HG03095 (cell line): ENCODE data around the gene PIK3C2A.

Source experiments
- ATAC-seq: cut with Tn5 transposase; IDR thresholded peaks from one replicate; pipeline ENCODE4 v1.9.1; 2021; ENCODE audit warnings: moderate library complexity; ENCODE audit not compliant: unreplicated experiment

Gene PIK3C2A

GRCh38 chr11:17162376-17162775 lies 45.4 kb downstream of the PIK3C2A start:
- no peak for ATAC-seq

DNA sequence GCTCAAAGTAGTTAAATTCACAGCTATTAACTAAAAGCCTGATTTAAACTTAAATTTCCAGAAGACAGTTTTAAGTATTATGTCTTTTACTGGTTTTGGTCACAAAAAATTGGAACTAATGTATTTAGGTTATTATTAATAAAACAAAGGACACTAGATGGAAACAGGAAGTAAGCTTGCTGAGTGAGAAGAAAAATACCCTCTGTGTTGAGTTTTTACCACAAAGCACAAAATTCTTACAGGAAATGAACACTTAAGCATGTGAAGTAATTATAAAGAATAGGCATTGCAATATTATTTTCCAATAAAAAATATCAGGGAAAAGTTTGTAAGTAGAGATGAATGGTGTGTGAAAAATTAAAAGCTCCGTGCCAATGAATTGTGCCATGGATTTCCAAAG lies 46.3 kb downstream of the PIK3C2A start:
- no peak for ATAC-seq

DNA sequence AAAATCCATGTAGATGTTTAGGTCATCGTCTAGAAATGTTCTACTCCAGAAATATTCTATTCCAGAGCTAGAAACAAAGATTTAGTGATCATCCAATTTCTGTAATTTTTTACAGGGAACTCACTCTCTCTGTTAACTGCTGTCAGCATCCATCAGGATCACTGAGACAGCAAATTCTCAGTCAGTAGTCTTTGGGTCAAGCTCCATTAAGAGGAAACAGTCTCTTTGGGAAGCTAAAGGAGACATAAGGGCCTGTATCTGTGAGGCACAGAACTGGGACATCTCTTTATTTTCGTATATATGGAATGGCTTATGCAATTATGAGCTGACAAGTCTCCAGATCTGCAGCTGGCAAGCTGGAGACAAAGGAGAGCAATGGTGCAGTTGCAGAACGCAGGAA lies 48.3 kb downstream of the PIK3C2A start:
- ATAC-seq: no peak
